ENCODE measurements around the gene SH2D4B.

The SH2D4B gene

DNA sequence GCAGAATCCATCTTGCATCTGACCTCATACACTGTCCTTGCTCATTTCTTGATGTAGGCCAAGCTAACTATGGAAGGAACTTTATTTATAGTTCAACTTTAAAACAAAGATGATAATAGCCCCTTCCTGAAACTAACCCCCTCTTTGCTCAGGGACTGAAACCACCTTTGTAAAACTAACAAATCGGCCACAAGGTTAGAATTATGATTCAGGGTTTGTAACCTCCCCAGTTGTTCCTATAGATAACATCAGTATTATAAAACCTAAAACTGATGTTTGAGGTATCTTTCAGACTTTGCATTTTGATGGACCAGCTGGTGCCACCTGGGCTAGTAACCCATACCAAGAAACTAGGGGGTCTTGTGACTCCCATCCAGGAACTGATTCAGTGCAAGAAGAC lies 143.4 kb downstream of the SH2D4B start:
- DNase-seq (ENCODE audit: low read depth in 2 of 3, low spot score in 1 of 3): no peak

GRCh38 chr10:80684259-80684658 lies 146.6 kb downstream of the SH2D4B start:
- no peak for DNase-seq (ENCODE audit: low read depth in 2 of 3, low spot score in 1 of 3)

GRCh38 chr10:80685355-80685754 lies 147.7 kb downstream of the SH2D4B start:
- DNase-seq (ENCODE audit: low read depth in 2 of 3, low spot score in 1 of 3): no peak

DNA sequence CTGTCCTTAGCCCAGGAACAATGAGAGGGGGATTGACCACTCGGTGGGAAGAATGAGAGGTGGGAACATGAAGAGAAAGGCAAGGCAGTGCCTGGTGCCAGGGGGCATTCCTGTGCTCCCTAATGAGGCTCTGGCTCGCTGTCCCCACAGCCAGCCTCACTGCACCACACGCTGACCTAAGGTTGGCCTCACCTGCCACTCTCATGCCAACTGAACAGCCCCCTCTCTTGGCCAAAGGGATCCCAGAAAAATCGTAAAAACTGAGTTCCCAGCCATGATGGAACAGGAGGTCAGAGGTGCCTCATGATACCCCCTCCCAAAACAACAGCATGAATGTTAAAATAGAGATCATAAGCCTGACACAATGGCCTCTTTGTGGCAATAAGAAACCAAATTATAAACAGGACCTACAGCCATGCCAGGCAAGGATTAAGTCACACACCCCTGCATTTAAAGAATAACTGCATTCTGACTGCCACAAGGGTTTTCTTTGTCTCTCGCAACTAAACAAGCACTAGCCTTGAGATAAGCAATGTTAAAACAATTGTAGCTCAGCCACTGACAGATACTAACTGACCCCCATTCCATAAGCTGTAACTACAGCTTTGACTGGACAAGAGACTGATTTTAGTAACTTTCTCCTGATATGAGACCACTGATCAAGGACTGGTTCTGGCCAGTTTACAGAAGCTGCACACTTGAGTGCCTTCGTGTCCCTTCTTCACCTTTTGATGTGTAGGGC lies 149.2 kb downstream of the SH2D4B start:
- DNase-seq (ENCODE audit: low read depth in 2 of 3, low spot score in 1 of 3): no peak

GRCh38 chr10:80687476-80687789 lies 149.7 kb downstream of the SH2D4B start:
- no peak for DNase-seq (ENCODE audit: low read depth in 2 of 3, low spot score in 1 of 3)

- no peak for DNase-seq (ENCODE audit: low read depth in 2 of 3, low spot score in 1 of 3)
Measured at GRCh38 chr10:80690434-80690833, 152.7 kb downstream of the SH2D4B start.

DNA sequence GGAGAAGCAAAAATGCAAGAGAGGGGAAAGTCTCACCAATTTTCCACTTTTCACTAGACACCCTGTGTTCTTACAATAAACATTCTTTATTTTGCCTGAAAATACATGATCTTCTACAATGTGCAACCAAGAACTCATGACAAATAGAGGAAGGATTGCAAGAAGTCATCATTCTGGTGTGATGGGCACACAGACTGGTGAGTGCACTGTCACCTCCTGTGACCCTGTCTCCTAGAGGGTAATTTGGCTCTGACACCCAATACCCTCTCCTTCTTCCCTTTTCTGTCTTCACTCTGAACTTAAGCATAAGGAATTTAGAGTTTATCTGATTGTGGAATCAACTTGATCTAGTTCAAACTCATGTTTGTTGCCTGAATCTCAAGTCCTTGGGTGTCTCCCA lies 153.7 kb downstream of the SH2D4B start:
- DNase-seq (ENCODE audit: low read depth in 2 of 3, low spot score in 1 of 3): no peak

DNA sequence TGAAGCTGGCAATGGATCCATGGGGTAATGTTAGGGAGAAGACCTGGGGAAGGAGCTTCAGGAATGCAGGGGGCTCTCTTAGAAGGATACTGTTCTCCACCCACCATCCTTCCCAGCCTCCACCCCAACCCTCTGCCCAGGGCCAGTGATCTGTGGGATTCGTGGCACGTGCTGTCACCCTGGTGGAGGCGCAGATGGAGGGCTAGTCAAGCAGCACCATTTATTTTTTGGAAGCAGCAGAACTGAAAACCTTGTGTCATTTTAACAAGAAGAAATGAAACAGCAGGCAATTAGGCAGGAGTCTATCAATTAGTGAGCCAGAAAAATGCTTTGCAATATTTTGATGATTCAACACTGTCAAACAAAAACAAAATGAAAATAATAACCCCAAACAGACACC lies 155.9 kb downstream of the SH2D4B start:
- DNase-seq (ENCODE audit: low read depth in 2 of 3, low spot score in 1 of 3): no peak

- DNase-seq (ENCODE audit: low read depth in 2 of 3, low spot score in 1 of 3): no peak
Measured at GRCh38 chr10:80694930-80695329, 157.2 kb downstream of the SH2D4B start.
